B cell (primary cell): ENCODE measurements around the gene CCDC126. TPM values are rescaled to one million over a fixed set of nuclear protein-coding genes. Genes with fewer than 3 reads are reported as not detected.

Source experiments
- ATAC-seq: fragments of 200-7000 bp; cut with Tn5 transposase; one replicate; pipeline ENCODE4 v1.10.0; 2021; ENCODE audit warnings: low read depth, mild to moderate bottlenecking, moderate number of reproducible peaks, moderate library complexity
- CTCF ChIA-PET: fragments of 350-600 bp; sonication (Branson Sonifier 250); formaldehyde crosslinking; loops from one replicate; lab custom pipeline; 2021; ENCODE audit warnings: antibody characterized with exemption, inconsistent platforms; lab: Charles Lee
- POLR2A ChIA-PET: fragments of 350-600 bp; sonication (Branson Sonifier 250); formaldehyde crosslinking; loops from one replicate; lab custom pipeline; 2021; ENCODE audit warnings: antibody characterized with exemption; lab: Charles Lee
- DNase-seq: peaks from one replicate; pipeline ENCODE4 v3.0.0; 2013
- H2AFZ ChIP-seq: 2 replicates; pipeline ENCODE4 v1.6.1; 2012; ENCODE audit warnings: mild to moderate bottlenecking, low read depth, low read length; ENCODE audit not compliant: insufficient read depth, poor library complexity, severe bottlenecking
- H3K27ac ChIP-seq, 2 donors: 1 replicate in 1 of 2; 2 replicates in 1 of 2; pipeline ENCODE4 v1.5.1; 2012 to 2013; ENCODE audit warnings: low read length in 2 of 2, mild to moderate bottlenecking in 2 of 2, moderate library complexity in 1 of 2
- H3K27me3 ChIP-seq, 4 experiments: fragments of 200-600 bp in 1 of 4; sonication (generic) in 1 of 4; replicated peaks in 1 of 4; 1 replicate in 2 of 4; 2 replicates in 2 of 4; pipeline versions ENCODE4 v1.6.1 to v1.7.0; 2013 to 2016; ENCODE audit warnings: low read length in 3 of 4, mild to moderate bottlenecking in 2 of 4, mixed read lengths in 1 of 4, moderate library complexity in 1 of 4; ENCODE audit not compliant: insufficient read depth in 4 of 4, control insufficient read depth in 3 of 4; ENCODE audit errors: control extremely low read depth in 1 of 4
- H3K36me3 ChIP-seq, 2 experiments: replicated peaks in 1 of 2; 1 replicate in 1 of 2; 2 replicates in 1 of 2; pipeline versions ENCODE4 v1.6.1 to v1.7.1; 2013; ENCODE audit warnings: low read length in 1 of 2; ENCODE audit not compliant: insufficient read depth in 2 of 2, control insufficient read depth in 1 of 2; ENCODE audit errors: control extremely low read depth in 1 of 2, extremely low read depth in 1 of 2
- H3K4me1 ChIP-seq, 2 donors: fragments of 200-600 bp in 1 of 2; sonication (generic) in 1 of 2; 1 replicate in 1 of 2; 2 replicates in 1 of 2; pipeline versions ENCODE4 v1.5.1 to v1.6.1; 2013 to 2017; ENCODE audit warnings: low read length in 2 of 2; ENCODE audit not compliant: control insufficient read depth in 2 of 2, insufficient read depth in 2 of 2
- H3K4me2 ChIP-seq: replicated peaks from 2 replicates; pipeline ENCODE3; 2012; ENCODE audit warnings: mild to moderate bottlenecking, low read depth, low read length; ENCODE audit not compliant: poor library complexity, severe bottlenecking
- H3K4me3 ChIP-seq, 5 experiments: fragments of 200-600 bp in 1 of 5; sonication (generic) in 1 of 5; 1 replicate in 3 of 5; 2 replicates in 2 of 5; pipeline versions ENCODE4 v1.5.1 to v1.7.0; 2011 to 2016; ENCODE audit warnings: low read length in 4 of 5, mild to moderate bottlenecking in 4 of 5, low read depth in 2 of 5, control low read depth in 1 of 5, moderate library complexity in 1 of 5; ENCODE audit not compliant: insufficient read depth in 1 of 5; ENCODE audit errors: control extremely low read depth in 1 of 5, extremely low read depth in 1 of 5
- H3K79me2 ChIP-seq: fragments of 200-600 bp; sonication (generic); one replicate; pipeline ENCODE4 v1.6.0; 2016; ENCODE audit warnings: low read length; ENCODE audit not compliant: control insufficient read depth, insufficient read depth
- H3K9ac ChIP-seq: fragments of 200-600 bp; sonication (generic); 2 replicates; pipeline ENCODE4 v1.6.1; 2017; ENCODE audit warnings: mild to moderate bottlenecking, low read length, moderate library complexity
- H3K9me3 ChIP-seq, 3 donors: one replicate each; pipeline versions ENCODE4 v1.6.1 to v1.7.1; 2013; ENCODE audit warnings: low read length in 2 of 3; ENCODE audit not compliant: control insufficient read depth in 2 of 3, insufficient read depth in 1 of 3; ENCODE audit errors: control extremely low read depth in 1 of 3
- H4K20me1 ChIP-seq: 2 replicates; pipeline ENCODE4 v1.6.0; 2012; ENCODE audit warnings: mild to moderate bottlenecking, low read length; ENCODE audit not compliant: insufficient read depth, control insufficient read depth, poor library complexity, severe bottlenecking
- H3K27ac Mint-ChIP-seq: one replicate; pipeline ENCODE4 v1.8.0; 2021; ENCODE audit warnings: mixed read lengths
- H3K27me3 Mint-ChIP-seq: one replicate; pipeline ENCODE4 v1.8.0; 2021; ENCODE audit warnings: mixed read lengths
- H3K4me1 Mint-ChIP-seq: one replicate; pipeline ENCODE4 v1.8.0; 2021; ENCODE audit warnings: mixed read lengths
- H3K4me3 Mint-ChIP-seq: one replicate; pipeline ENCODE4 v1.8.0; 2021; ENCODE audit warnings: mixed read lengths
- H3K9me3 Mint-ChIP-seq: one replicate; pipeline ENCODE4 v1.8.0; 2022; ENCODE audit warnings: mixed read lengths; ENCODE audit not compliant: insufficient read depth
- CTCF ChIP-seq: fragments of 200-600 bp; IDR thresholded peaks from one replicate; pipeline ENCODE4 v1.8.0; 2022; ENCODE audit warnings: antibody characterized with exemption, mild to moderate bottlenecking
- EZH2 ChIP-seq: IDR thresholded peaks from 2 replicates; pipeline ENCODE4 v1.6.1; 2012; ENCODE audit warnings: borderline replicate concordance, low read depth, mild to moderate bottlenecking, moderate library complexity, low read length; ENCODE audit not compliant: insufficient read depth, poor library complexity, severe bottlenecking
- WGBS: methylation state at CpG from one replicate; pipeline ENCODE4 v1.1.5; 2013; ENCODE audit warnings: missing lambda C conversion rate; ENCODE audit not compliant: insufficient coverage; 5-methylcytosine and 5-hydroxymethylcytosine counted together
- intact Hi-C: fragments of 100-400 bp; cut with micrococcal nuclease; formaldehyde crosslinking; loops from one replicate; pipeline ENCODE4 v1.10.0; 2022
- polyA plus RNA-seq: library from polyadenylated mRNA; depleted of rRNA; stranded (reverse); fragments of >200 nt; gene quantifications from 2 replicates; pipeline ENCODE4 v1.2.3, GENCODE V29; 2012
- total RNA-seq, 2 donors: library from RNA; stranded (reverse); fragments of 120-200 nt in 1 of 2; gene quantifications; 1 replicate in 1 of 2; 2 replicates in 1 of 2; pipeline versions ENCODE4 v1.2.3 to v1.2.4, GENCODE V29; 2013 to 2022

Gene CCDC126
- total and polyA plus RNA-seq, 2 donors (not counting 1 experiment from before 2014, with no cell fraction given) = 3.1 to 18.0 TPM

- H3K4me2 ChIP-seq = no peak overlapping the region
- ChIA-PET CTCF (no interaction called here), POLR2A (no interaction called here)
- ATAC-seq = no peak
- no peaks in the 10 kb centered on the region for H3K9me3 ChIP-seq
- intact Hi-C loops = no loop called here
- H3K4me1 Mint-ChIP-seq = no peaks in the 10 kb centered on the region
- no peaks in the 10 kb centered on the region for H3K27me3 ChIP-seq
- no peaks in the 10 kb centered on the region for H4K20me1 ChIP-seq
- no peak overlapping the region for H3K27ac Mint-ChIP-seq
- H2AFZ ChIP-seq = no peak overlapping the region
- no peak for TF ChIP-seq EZH2
- no peak for TF ChIP-seq CTCF
- H3K4me1 ChIP-seq = no peaks in the 10 kb centered on the region
- H3K79me2 ChIP-seq = peaks cover 5% of the 10 kb centered on the region
- H3K4me3 Mint-ChIP-seq = no peak overlapping the region
- DNase-seq = no peak
- H3K36me3 ChIP-seq = peaks cover 0 to 11% of the 10 kb centered on the region in 2 experiments
- WGBS = 100% methylated on average over 1 of the region's 2 CpGs
- no peak overlapping the region for H3K4me3 ChIP-seq
- H3K27me3 Mint-ChIP-seq = no peaks in the 10 kb centered on the region
- H3K9me3 Mint-ChIP-seq = no peaks in the 10 kb centered on the region
- H3K27ac ChIP-seq = no peak overlapping the region
- H3K9ac ChIP-seq = no peak overlapping the region
These were observed 31.2 kb downstream of the CCDC126 start for GRCh38 chr7:23628370-23628769.

- H3K4me1 Mint-ChIP-seq = no peaks in the 10 kb centered on the region
- no peak for DNase-seq
- H3K36me3 ChIP-seq = peaks cover 0 to 4% of the 10 kb centered on the region in 2 experiments
- no peaks in the 10 kb centered on the region for H3K27me3 Mint-ChIP-seq
- no peak overlapping the region for H3K4me3 Mint-ChIP-seq
- no peaks in the 10 kb centered on the region for H3K9me3 ChIP-seq
- H3K4me1 ChIP-seq = no peaks in the 10 kb centered on the region
- H4K20me1 ChIP-seq = no peaks in the 10 kb centered on the region
- ChIA-PET CTCF (no interaction called here), POLR2A (no interaction called here)
- ATAC-seq = no peak
- H3K9me3 Mint-ChIP-seq = no peaks in the 10 kb centered on the region
- intact Hi-C loops = no loop called here
- H3K9ac ChIP-seq = no peak overlapping the region
- WGBS = 96% methylated on average over 5 of the region's 7 CpGs
- no peak overlapping the region for H3K27ac Mint-ChIP-seq
- no peak overlapping the region for H3K27ac ChIP-seq
- TF ChIP-seq EZH2 (no peak), CTCF (no peak)
- H3K4me3 ChIP-seq = no peak overlapping the region
- H2AFZ ChIP-seq = no peak overlapping the region
- no peak overlapping the region for H3K4me2 ChIP-seq
- H3K79me2 ChIP-seq = no peaks in the 10 kb centered on the region
- H3K27me3 ChIP-seq = no peaks in the 10 kb centered on the region
These were observed 36.2 kb downstream of the CCDC126 start for GRCh38 chr7:23633417-23633816.
